Ascending aorta (tissue), 2 donors: ENCODE measurements around the gene CACNG4. TPM values are rescaled to one million over a fixed set of nuclear protein-coding genes. Genes with fewer than 3 reads are reported as not detected.

ENCODE experiments used
- DNase-seq, 2 donors: peaks; one replicate each; pipeline ENCODE4 v3.0.0-alpha.2; 2019; ENCODE audit warnings: low spot score in 2 of 2
- H3K27ac ChIP-seq, 2 donors: fragments of 200-600 bp; sonication (generic); one replicate each; pipeline ENCODE4 v1.5.1; 2016 to 2017; ENCODE audit warnings: mild to moderate bottlenecking in 1 of 2
- H3K27me3 ChIP-seq: fragments of 200-600 bp; sonication (generic); one replicate; pipeline ENCODE4 v1.5.1; 2017
- H3K36me3 ChIP-seq, 2 donors: fragments of 200-600 bp; sonication (generic); one replicate each; pipeline ENCODE4 v1.5.1; 2016
- H3K4me1 ChIP-seq, 2 donors: fragments of 200-600 bp; sonication (generic); one replicate each; pipeline ENCODE4 v1.5.1; 2016 to 2017; ENCODE audit warnings: mild to moderate bottlenecking in 1 of 2
- H3K4me3 ChIP-seq, 2 donors: fragments of 200-600 bp; sonication (generic); one replicate each; pipeline ENCODE4 v1.5.1; 2016 to 2017; ENCODE audit warnings: mild to moderate bottlenecking in 1 of 2
- H3K9me3 ChIP-seq, 2 donors: fragments of 200-600 bp; sonication (generic); one replicate each; pipeline ENCODE4 v1.5.1; 2016
- intact Hi-C: fragments of 100-400 bp; cut with DNase I; formaldehyde crosslinking; loops from one replicate; pipeline ENCODE4 v1.15.1; 2023
- total RNA-seq: library from RNA; depleted of rRNA; stranded (reverse); fragments of >200 nt; gene quantifications from one replicate; pipeline ENCODE4 v1.1.0, GENCODE V29; 2016
- TF ChIP-seq, protein P1 (sequence below), 3 experiments: fragments of 200-600 bp in 2 of 3; fragments of 450-650 bp in 1 of 3; sonication (generic) in 2 of 3; IDR thresholded peaks; one replicate each; pipeline ENCODE4 v1.5.1; 2016 to 2019; ENCODE audit warnings: antibody characterized with exemption in 3 of 3, mild to moderate bottlenecking in 1 of 3, moderate library complexity in 1 of 3

The CACNG4 gene
- total RNA-seq, 1 donor from 2014 or later, result not detected

DNA sequence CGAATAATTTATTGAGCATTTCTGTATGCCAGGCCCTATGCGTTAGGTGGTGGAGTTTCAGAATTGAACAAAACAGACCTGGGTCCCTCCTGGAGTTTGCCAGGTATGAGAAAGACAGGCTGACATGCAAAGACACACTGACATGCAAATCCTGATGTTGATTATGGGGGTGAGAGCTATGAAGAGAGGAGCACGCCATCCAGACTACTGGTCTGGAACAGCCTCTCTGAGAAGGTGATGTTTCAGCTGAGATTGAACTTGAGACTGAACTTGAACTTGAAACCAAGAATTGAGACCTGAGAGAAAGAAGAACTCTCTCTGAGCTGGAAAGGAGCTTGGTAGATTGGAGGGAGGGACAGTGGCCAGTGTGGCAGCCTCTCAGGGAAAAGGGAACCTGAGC, 14.2 kb upstream of the CACNG4 start:
- H3K36me3 ChIP-seq, result no peaks in the 10 kb centered on the region
- H3K4me1 ChIP-seq, result no peaks in the 10 kb centered on the region
- TF ChIP-seq, protein P1, sequence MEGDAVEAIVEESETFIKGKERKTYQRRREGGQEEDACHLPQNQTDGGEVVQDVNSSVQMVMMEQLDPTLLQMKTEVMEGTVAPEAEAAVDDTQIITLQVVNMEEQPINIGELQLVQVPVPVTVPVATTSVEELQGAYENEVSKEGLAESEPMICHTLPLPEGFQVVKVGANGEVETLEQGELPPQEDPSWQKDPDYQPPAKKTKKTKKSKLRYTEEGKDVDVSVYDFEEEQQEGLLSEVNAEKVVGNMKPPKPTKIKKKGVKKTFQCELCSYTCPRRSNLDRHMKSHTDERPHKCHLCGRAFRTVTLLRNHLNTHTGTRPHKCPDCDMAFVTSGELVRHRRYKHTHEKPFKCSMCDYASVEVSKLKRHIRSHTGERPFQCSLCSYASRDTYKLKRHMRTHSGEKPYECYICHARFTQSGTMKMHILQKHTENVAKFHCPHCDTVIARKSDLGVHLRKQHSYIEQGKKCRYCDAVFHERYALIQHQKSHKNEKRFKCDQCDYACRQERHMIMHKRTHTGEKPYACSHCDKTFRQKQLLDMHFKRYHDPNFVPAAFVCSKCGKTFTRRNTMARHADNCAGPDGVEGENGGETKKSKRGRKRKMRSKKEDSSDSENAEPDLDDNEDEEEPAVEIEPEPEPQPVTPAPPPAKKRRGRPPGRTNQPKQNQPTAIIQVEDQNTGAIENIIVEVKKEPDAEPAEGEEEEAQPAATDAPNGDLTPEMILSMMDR (IDR thresholded peaks at IDR 0.05), result no peak
- H3K4me3 ChIP-seq, result no peak overlapping the region
- H3K9me3 ChIP-seq, result no peaks in the 10 kb centered on the region
- H3K27me3 ChIP-seq, result no peaks in the 10 kb centered on the region
- H3K27ac ChIP-seq, result no peak overlapping the region
- intact Hi-C loops, result no loop called here
- no peak for DNase-seq

DNA sequence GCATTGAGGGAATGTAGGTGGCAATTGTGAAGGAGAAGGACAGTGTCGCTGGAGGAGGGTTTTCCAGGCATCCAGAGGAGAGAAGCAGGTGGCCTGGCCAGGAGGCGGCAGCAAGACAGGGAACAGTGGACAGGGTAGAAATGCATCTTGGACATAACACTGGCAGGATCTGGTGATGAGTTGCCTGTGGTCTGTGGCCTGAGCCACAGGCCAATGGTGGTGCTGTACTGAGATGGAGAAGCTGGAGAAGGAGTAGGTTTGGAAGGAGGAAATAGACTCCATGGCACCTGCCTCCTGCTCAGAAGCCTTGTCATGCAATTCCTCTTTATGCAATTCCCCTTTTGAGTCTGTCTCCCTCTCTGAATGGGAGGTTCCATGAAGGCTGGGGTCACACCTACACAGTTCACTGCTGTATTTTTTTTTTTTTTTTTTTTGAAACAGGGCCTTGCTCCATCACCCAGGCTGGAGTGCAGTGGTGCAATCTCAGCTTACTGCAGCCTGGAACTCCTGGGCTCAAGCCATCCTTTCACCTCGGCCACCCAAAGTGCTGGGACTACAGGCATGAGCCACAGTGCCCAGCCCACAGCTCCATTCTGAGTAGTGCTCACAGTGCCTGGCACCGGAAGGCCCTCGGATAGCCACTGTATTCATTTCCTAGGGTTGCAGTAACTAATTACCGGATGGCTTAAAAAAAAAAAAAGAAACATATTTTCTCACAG, 13.5 kb upstream of the CACNG4 start:
- Histone ChIP-seq H3K4me3 (no peak overlapping the region), H3K36me3 (no peaks in the 10 kb centered on the region), H3K9me3 (no peaks in the 10 kb centered on the region), H3K27me3 (no peaks in the 10 kb centered on the region), H3K4me1 (no peaks in the 10 kb centered on the region), H3K27ac (no peak overlapping the region)
- intact Hi-C loops, result no loop called here
- DNase-seq, result no peak
- TF ChIP-seq, protein P1 (IDR thresholded peaks at IDR 0.05), result no peak

DNA sequence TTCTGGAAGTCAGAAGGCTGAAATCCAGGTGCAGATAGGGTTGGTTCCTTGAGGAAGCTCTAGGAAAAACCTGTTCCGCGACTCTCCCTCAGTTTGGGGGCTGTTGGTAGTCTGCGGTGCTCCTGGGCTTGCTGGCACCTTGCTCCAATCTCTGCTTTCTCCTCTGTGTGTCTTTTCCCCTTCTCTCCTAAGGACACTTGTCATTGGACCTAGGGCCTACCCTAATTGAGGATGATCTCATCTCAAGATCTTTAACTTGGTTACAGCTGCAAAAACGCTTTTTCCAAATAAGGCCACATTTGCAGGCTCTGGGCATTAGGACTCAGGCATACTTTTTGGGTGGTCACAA, 12.9 kb upstream of the CACNG4 start:
- no peak for DNase-seq
- H3K9me3 ChIP-seq, result no peaks in the 10 kb centered on the region
- intact Hi-C loops, result no loop called here
- H3K4me3 ChIP-seq, result no peak overlapping the region
- no peak overlapping the region for H3K27ac ChIP-seq
- TF ChIP-seq, protein P1 (IDR thresholded peaks at IDR 0.05), result no peak
- no peaks in the 10 kb centered on the region for H3K27me3 ChIP-seq
- H3K4me1 ChIP-seq, result no peaks in the 10 kb centered on the region
- no peaks in the 10 kb centered on the region for H3K36me3 ChIP-seq

DNA sequence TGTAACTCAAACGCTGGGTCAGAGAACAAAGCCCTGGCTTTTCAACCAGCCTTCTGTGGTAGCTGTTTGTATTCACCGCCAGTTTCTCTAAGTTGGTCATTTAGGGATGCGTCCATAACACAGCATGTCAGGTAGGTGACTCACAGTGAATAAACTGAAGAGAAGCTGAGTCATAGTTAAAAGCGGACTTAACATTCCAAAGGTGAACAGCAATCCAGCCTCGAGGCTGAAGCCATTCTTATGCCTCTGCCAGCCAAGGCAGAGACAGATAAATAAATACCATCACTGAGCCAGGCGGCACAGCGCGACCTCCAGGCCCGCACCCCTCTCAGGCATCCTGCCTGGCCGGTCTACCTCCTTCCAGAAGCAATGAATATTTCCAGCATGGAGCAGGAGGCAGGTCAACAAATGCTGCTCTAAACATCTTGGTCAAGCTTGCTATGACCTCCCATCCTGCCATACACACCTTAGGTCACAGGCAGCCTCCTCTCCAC, 12.4 kb upstream of the CACNG4 start:
- Histone ChIP-seq H3K27ac (no peak overlapping the region), H3K4me1 (no peaks in the 10 kb centered on the region), H3K27me3 (no peaks in the 10 kb centered on the region), H3K36me3 (no peaks in the 10 kb centered on the region), H3K4me3 (no peak overlapping the region), H3K9me3 (no peaks in the 10 kb centered on the region)
- intact Hi-C loops, result no loop called here
- no peak for DNase-seq
- TF ChIP-seq, protein P1 (IDR thresholded peaks at IDR 0.05), result no peak

DNA sequence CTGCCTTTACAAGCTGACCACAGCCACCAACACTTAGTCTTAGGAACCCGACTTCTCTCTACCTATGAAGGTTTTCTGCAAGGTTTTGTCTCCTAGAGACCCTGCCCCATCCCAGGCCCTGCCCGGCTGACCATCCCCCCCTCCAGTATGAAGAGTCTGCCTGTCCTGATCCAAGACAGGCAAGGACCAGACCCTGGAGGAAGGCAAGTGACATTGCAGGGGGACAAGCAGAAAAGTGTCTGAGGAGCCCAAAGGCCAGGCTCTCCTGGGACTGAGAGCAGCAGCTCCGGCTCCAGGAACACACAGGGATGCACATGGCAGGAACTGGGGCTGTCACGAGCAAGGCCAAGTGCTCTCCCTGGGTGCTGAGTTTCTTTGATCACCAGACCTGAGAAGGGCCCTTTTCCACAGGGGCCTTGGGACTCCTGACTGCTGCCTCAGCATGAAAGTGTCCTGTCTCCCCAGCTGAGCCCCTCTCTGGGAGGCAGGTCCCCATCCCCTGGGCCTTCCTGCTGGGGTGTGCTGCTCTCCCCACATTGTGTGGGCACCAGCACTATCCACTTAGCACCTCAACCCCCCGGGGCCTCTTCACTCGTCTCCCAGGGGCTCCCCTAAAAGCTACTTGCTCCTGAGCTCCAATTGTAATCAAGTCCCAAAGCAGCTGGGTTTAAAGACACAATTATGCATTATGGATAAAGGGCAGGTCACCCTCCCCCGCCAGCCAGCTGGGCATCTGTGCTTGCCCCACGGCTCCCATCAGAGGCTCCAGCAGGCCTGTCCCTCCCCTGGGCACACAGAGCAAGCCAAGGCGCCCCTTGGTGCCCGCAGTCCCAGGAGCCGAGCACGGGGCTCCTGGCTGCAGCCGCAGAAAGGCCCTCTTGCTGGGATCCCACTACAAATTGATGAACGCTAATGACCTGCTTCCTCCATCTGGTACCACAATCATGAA, 11.6 kb upstream of the CACNG4 start:
- Histone ChIP-seq H3K27me3 (no peaks in the 10 kb centered on the region), H3K4me3 (no peak overlapping the region), H3K27ac (no peak overlapping the region), H3K4me1 (no peaks in the 10 kb centered on the region), H3K9me3 (no peaks in the 10 kb centered on the region), H3K36me3 (no peaks in the 10 kb centered on the region)
- intact Hi-C loops, result no loop called here
- DNase-seq, result no peak
- TF ChIP-seq, protein P1 (IDR thresholded peaks at IDR 0.05), result no peak
